MM.1S (cell line): ENCODE data around the gene ADCY2.

ENCODE experiments used
- DNase-seq: peaks from one replicate; pipeline ENCODE4 v3.0.0-alpha.2; 2015
- H2AFZ ChIP-seq: fragments of 300-600 bp; sonication (generic); 2 replicates; pipeline ENCODE4 v1.6.0; 2016; ENCODE audit warnings: antibody characterized with exemption, low read length
- H3F3A ChIP-seq: fragments of 300-600 bp; sonication (generic); 2 replicates; pipeline ENCODE4 v1.6.1; 2016; ENCODE audit warnings: mild to moderate bottlenecking, antibody characterized with exemption, low read length, moderate library complexity, mixed read lengths; ENCODE audit not compliant: insufficient read depth
- H3K27ac ChIP-seq: fragments of 300-600 bp; sonication (generic); 2 replicates; pipeline ENCODE4 v1.5.1; 2016; ENCODE audit warnings: mild to moderate bottlenecking, low read length
- H3K27me3 ChIP-seq: fragments of 300-600 bp; sonication (generic); replicated peaks from 2 replicates; pipeline ENCODE4 v1.6.0; 2016; ENCODE audit warnings: low read length; ENCODE audit not compliant: insufficient read depth
- H3K36me3 ChIP-seq: fragments of 300-600 bp; sonication (generic); replicated peaks from 2 replicates; pipeline ENCODE4 v1.6.1; 2016; ENCODE audit warnings: mild to moderate bottlenecking, low read length, mixed read lengths; ENCODE audit not compliant: insufficient read depth
- H3K4me1 ChIP-seq: fragments of 300-600 bp; sonication (generic); 2 replicates; pipeline ENCODE4 v1.6.1; 2016; ENCODE audit warnings: low read length, mixed read lengths
- H3K4me2 ChIP-seq: fragments of 300-600 bp; sonication (generic); 2 replicates; pipeline ENCODE4 v1.6.0; 2016; ENCODE audit warnings: low read depth, low read length
- H3K4me3 ChIP-seq: fragments of 300-600 bp; sonication (generic); 2 replicates; pipeline ENCODE4 v1.5.1; 2016; ENCODE audit warnings: low read length, mixed read lengths
- H3K79me2 ChIP-seq: fragments of 300-600 bp; sonication (generic); 2 replicates; pipeline ENCODE4 v1.6.1; 2016; ENCODE audit warnings: mixed run types, low read length, mixed read lengths
- H3K9ac ChIP-seq: fragments of 300-600 bp; sonication (generic); 2 replicates; pipeline ENCODE4 v1.6.1; 2016; ENCODE audit warnings: low read length, mixed read lengths
- H3K9me2 ChIP-seq: fragments of 300-600 bp; sonication (generic); replicated peaks from 2 replicates; pipeline ENCODE4 v1.6.1; 2016; ENCODE audit warnings: mild to moderate bottlenecking, low read length, mixed read lengths; ENCODE audit not compliant: insufficient read depth
- H3K9me3 ChIP-seq: fragments of 300-600 bp; sonication (generic); replicated peaks from 2 replicates; pipeline ENCODE4 v1.6.1; 2016; ENCODE audit warnings: mild to moderate bottlenecking, low read length, mixed read lengths; ENCODE audit not compliant: insufficient read depth
- H4K20me1 ChIP-seq: fragments of 300-600 bp; sonication (generic); 2 replicates; pipeline ENCODE4 v1.6.1; 2016; ENCODE audit warnings: mild to moderate bottlenecking, low read length, moderate library complexity, mixed read lengths; ENCODE audit not compliant: insufficient read depth
- CTCF ChIP-seq: fragments of 300-600 bp; sonication (generic); IDR thresholded peaks from 2 replicates; pipeline ENCODE4 v1.5.1; 2016; ENCODE audit warnings: antibody characterized with exemption, low read length, mixed read lengths
- EZH2 ChIP-seq: fragments of 300-600 bp; sonication (generic); optimal IDR thresholded peaks from 2 replicates; pipeline ENCODE3; 2017; ENCODE audit warnings: low read depth, mild to moderate bottlenecking, antibody characterized with exemption, low read length, mixed read lengths
- EZH2phosphoT487 ChIP-seq: fragments of 300-600 bp; sonication (generic); IDR thresholded peaks from 2 replicates; pipeline ENCODE4 v1.6.1; 2018; ENCODE audit warnings: antibody characterized with exemption, low read length

The ADCY2 gene

GRCh38 chr5:7753596-7753995 lies 357.7 kb downstream of the ADCY2 start:
- TF ChIP-seq EZH2: no peak
- no peak for TF ChIP-seq CTCF
- no peak overlapping the region for H3K4me2 ChIP-seq
- H3K36me3 ChIP-seq: no peaks in the 10 kb centered on the region
- no peak overlapping the region for H3K4me3 ChIP-seq
- no peaks in the 10 kb centered on the region for H3K9me2 ChIP-seq
- no peaks in the 10 kb centered on the region for H3K9me3 ChIP-seq
- no peaks in the 10 kb centered on the region for H3K27me3 ChIP-seq
- no peak overlapping the region for H2AFZ ChIP-seq
- no peak for DNase-seq
- no peaks in the 10 kb centered on the region for H3K4me1 ChIP-seq
- H3F3A ChIP-seq: no peaks in the 10 kb centered on the region
- no peak overlapping the region for H3K9ac ChIP-seq
- no peaks in the 10 kb centered on the region for H3K79me2 ChIP-seq
- H4K20me1 ChIP-seq: no peaks in the 10 kb centered on the region
- no peak overlapping the region for H3K27ac ChIP-seq

GRCh38 chr5:7754490-7754889 lies 358.6 kb downstream of the ADCY2 start:
- no peak overlapping the region for H3K27ac ChIP-seq
- no peaks in the 10 kb centered on the region for H3K9me3 ChIP-seq
- no peaks in the 10 kb centered on the region for H3F3A ChIP-seq
- H3K79me2 ChIP-seq: no peaks in the 10 kb centered on the region
- no peak for DNase-seq
- H3K9ac ChIP-seq: no peak overlapping the region
- H3K27me3 ChIP-seq: no peaks in the 10 kb centered on the region
- TF ChIP-seq EZH2 (no peak), EZH2phosphoT487 (no peak), CTCF (no peak)
- no peak overlapping the region for H2AFZ ChIP-seq
- H3K4me3 ChIP-seq: no peak overlapping the region
- no peaks in the 10 kb centered on the region for H3K4me1 ChIP-seq
- no peaks in the 10 kb centered on the region for H4K20me1 ChIP-seq
- no peaks in the 10 kb centered on the region for H3K9me2 ChIP-seq
- no peaks in the 10 kb centered on the region for H3K36me3 ChIP-seq
- no peak overlapping the region for H3K4me2 ChIP-seq

- Histone ChIP-seq H3F3A (no peaks in the 10 kb centered on the region), H3K36me3 (no peaks in the 10 kb centered on the region), H4K20me1 (no peaks in the 10 kb centered on the region), H3K4me3 (no peak overlapping the region), H3K9ac (no peak overlapping the region), H3K27ac (no peak overlapping the region), H3K9me2 (no peaks in the 10 kb centered on the region), H3K27me3 (no peaks in the 10 kb centered on the region), H3K4me2 (no peak overlapping the region), H3K9me3 (no peaks in the 10 kb centered on the region), H3K79me2 (no peaks in the 10 kb centered on the region), H3K4me1 (no peaks in the 10 kb centered on the region), H2AFZ (no peak overlapping the region)
- peak; percentile 98 for TF ChIP-seq CTCF
- no peak for TF ChIP-seq EZH2
- TF ChIP-seq EZH2phosphoT487: no peak
- peak; percentile 75 for DNase-seq
Observed at GRCh38 chr5:7754997-7755596, 359.2 kb downstream of the ADCY2 start.
